ENCODE data around the gene EIF5.

The EIF5 gene

DNA sequence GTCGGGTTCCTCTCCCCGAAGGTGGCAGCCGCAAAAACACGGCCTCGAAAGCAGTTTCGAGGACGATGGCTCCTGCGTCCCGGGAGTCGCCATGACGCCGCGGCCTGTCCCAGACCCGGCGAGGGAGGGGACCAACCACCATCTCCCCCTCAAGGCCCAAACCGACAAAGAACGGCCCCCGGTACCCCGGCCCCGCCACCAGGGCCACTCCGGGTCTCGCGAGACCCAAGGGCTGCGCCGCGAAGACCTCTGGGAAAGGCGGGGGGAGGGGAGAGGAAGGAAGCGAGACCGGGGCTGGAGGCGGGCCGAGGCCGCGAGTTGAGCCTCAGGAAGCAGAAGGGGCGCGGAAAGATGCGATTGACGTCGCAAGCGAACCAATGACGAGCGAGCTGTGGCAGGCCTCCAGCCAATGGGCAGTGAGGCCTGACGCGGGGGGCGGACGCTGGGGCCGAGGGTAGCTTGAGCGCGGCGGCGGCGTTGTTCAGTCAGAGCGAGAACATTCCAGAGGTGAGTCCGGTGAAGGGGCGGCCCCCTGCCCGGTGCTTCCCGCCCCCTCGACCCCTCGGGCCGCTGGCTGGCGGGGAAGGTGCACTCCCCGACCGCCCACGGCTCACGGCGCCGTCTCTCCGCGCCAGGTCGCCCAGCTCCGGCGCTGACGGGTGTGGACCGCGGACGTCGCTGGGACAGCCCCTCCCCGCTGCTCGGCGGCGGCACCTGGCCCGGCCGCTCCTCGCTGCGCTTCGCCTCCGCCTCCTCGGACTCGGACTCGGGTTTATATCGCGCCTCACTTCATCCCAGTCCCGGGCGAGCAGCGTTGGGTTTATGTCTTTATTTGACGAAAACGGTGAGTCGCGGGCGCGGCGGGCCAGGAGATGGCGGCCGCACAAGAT is at the start of gene EIF5:
TSS of gene EIF5 (plus strand) at position 484 of the 890 bp plus-strand sequence. CDS start 1,624 bp downstream, outside the sequence.
- peak; percentile 100 for DNase-seq

DNA sequence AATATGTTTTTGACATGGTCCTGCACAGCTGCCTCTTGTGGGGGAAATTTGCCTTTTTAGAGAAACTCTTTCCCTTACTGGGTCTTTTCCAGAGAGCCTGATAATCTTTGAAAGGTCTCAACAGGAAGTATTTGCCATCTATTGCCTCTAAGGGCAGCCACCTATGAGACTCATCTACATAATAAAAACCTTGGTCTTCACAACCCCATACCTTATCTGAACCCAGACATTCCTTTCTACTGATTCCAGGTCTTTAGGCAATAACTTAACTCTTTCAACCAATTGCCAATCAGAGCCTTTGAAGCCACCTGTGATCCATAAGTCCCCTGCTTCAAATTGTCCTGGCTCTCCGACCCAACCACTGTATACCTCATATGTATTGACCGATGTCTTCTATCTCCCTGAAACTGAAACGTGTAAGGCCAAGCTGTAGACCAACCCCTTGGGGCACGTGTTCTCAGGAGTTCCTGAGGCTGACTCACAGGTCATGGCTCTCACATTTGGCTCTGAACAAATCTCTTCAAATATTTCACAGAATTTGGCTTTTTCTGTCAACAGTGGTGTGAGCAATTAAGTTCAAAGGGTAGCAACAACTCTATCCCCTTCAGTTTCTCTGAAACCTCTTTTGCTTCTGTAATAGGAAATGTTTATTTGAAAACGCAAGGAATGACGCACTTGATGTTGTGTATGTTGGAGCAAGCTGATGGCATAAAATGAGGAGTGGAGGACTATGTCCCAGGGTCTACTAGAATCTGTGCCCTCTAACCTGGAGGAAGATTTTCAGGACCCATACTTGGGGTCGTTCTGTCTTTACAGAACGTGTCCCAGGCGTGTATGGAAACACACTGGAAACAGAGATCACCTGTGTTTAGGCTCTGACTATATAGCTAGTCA is 49.2 kb upstream of the EIF5 start:
- no peak for DNase-seq

- no peak for DNase-seq
These were observed 47.6 kb upstream of the EIF5 start for GRCh38 chr14:103286460-103286859.

GRCh38 chr14:103286968-103287850 is 46.8 kb upstream of the EIF5 start:
- no peak for DNase-seq

DNA sequence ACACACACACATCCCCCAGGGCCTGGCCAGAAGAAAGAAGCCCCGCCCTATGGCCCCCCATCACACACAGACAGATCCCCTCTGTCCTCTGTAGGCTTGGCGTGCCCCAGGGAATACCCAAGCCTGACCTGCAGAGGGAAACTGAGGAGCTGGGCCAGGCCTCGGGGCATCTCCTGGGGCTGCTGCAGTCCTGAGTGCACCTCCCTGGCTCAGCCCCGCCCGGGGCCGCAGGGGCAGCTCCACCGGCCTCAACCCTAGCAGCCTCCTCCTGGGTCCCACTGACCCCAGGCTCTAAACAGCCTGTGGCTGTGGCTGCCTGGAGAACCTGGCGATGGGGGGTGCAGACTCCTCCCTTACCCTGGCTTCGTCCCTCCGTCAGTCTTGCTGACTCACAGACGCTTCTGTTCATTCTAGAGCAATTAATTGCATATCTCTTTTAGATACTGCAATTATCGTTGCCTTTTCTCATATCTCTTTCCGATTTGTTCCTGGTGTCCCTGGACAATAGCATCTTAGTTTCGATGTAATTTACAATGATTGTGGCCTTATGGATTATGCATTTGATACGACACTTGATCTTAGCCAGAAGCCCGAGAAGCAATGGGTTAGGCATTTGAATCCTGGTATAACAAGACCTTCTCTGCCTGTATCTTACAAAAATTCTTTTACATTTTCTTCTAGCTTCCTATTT is 45.8 kb upstream of the EIF5 start:
- DNase-seq = no peak

- DNase-seq = no peak
These were observed 44.0 kb upstream of the EIF5 start for GRCh38 chr14:103290056-103290455.

- DNase-seq = no peak
These were observed 43.5 kb upstream of the EIF5 start for GRCh38 chr14:103290494-103290893.

DNA sequence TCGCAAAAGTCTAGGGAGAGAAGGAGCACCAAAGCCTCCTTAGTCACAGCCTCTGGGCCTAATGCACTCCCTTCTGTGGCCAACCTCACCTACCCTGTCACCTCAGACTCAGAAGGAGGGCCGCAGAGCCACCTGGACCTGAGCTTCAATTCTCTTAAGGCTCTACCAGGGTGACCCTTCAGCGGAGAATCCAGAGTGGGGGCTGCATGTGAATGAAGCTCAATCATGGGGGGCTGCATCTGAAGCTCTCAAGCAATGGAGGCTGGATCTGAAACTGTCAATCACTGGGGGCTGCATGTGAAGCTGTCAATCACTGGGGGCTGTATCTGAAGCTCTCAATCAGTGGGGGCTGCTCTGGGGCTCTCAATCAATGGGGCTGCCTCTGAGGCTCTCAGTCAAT is 43.1 kb upstream of the EIF5 start:
- no peak for DNase-seq

DNA sequence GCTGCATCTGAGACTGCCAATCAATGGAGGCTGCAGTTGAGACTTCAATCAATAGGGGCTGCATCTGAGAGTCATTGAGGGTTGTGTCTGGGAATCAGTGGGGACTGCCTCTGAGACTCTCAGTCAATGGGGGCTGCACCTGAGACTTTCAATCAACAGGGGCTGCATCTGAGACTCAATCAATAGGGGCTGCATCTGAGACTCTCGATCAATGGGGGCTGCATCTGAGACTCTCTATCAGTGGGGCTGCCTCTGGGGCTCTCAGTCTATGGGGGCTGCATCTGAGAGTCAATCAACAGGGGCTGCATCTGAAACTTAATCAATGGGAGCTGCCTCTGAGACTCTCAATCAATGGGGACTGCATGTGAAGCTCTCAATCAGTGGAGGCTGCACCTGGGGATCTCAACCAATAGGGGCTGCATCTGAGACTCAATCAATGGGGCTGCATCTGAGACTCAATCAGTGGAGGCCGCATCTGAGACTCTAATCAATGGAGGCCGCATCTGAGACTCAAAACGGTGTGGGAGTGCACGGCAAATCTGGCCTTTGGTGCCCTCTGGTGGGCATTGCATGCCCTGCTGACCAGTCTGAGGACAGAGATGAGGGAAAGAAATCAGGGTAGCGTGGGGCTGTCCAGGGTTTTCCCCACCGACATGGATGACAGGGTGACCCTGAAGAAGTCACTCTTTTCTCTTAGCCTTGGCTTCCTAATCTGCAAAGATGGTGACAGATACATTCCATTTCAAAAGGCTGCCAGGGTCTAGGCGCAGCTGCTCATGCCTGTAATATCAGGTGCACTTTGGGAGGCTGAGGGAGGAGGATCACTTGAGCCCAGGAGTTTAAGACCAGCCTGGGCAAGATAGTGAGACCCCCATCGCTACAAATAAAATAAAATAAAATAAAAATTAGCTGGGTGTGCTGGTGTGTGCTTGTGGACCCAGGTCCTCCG is 41.3 kb upstream of the EIF5 start:
- peak; percentile 67 for DNase-seq

GRCh38 chr14:103293465-103293864 is 40.6 kb upstream of the EIF5 start:
- DNase-seq = no peak

DNA sequence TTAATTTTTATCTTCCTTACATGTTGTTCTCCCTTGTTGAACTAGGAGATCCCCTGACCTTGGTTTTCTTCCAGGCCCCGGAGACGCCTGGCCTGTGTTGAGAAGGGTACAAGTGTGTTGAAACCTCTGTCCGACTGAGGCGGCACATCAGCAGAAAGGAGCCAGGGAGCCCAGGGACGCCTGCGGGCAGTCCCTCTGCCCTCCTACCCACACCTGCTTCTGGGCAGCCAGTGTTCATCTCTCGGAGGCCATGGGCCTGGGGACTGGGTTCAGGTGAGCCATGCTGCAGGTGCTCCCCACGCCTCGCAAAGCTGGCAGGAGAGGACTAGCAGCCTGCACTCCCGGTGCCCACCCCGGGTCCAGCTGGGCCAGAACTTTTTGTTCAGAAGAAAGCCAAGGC is 39.9 kb upstream of the EIF5 start:
- DNase-seq = no peak

DNA sequence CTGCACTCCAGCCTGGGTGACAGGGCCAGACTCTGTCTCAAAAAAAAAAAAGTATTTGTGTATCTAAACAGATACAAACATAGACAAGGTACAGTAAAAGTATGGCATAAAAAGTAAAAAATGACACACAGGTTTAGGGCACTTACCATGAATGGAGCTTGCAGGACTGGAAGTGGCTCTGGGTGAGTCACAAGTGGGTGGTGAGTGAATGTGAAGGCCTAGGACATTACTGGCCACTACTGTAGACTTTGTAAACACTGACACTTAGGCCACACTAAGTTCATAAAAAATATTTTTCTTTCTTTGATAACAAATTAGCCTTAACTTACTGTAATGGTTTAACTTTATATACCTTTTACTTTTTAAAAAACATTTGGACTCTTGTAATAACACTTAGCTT is 38.0 kb upstream of the EIF5 start:
- no peak for DNase-seq

DNA sequence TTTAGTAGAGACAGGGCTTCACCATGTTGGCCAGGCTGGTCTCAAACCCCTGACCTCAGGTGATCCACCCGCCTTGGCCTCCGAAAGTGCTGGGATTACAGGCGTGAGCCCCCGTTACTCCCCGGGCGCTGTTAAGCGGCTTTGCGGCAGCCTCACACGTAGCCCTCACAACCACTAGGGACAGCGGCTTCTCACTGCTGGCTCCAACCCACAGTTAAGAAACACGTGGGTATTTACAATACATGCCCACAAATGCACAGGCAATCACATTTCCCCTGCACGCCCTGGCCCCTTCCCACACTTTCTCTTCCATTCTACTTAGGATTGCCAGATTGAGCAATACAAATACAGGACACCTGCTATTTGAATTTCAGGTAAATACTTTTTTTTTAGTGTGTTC is 37.0 kb upstream of the EIF5 start:
- no peak for DNase-seq

GRCh38 chr14:103298620-103299019 is 35.4 kb upstream of the EIF5 start:
- no peak for DNase-seq

DNA sequence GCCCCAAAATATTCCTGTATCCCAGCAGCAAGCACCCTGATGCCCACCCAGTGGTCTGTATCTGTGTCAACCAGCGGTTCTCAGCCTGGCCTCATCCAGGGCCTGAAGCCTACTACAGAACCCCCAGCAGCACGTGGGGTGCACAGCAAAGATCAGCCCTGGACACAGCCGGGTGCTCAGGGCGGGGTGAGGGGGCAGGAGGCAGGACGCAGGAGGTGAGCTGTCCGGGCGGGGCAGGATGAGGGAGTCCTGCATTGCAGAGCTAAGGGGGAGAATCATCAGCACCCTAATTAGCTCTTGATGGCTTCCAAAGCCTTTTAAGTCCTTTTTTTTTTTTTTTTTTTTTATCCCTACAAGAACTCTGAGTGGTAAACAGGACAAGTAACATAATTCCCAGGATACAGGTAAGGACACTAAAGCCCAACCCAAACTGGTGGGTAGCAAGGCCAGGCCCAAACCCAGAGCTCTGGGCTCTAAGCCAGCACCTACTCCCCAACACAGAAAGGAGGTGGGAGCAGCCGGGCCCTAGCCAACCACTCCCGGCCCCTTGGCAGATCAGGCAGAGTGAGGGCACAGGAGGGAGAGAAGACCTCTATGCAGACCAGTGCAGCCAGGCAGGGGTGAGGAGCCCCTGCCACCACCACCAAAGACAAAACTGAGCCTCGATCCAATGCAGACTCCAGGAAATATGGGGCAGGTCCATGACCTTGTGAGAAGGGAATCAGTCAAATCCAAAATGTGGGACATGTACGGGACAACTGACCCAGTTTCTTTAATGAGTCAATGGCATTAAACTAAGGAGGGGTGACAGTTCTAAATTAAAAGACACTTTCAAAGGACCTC is 32.3 kb upstream of the EIF5 start:
- DNase-seq = no peak

- no peak for DNase-seq
These were observed 31.1 kb upstream of the EIF5 start for GRCh38 chr14:103302966-103303365.

GRCh38 chr14:103304706-103305105 is 29.3 kb upstream of the EIF5 start:
- DNase-seq = no peak

- DNase-seq = no peak
These were observed 25.1 kb upstream of the EIF5 start for GRCh38 chr14:103308717-103309616.

GRCh38 chr14:103310576-103311095 is 23.4 kb upstream of the EIF5 start:
- no peak for DNase-seq

All from NCI-H146 (cell line).